GM21576 (cell line): Measurements from ENCODE around the gene NDUFB1.

Experiments used
- ATAC-seq: cut with Tn5 transposase; IDR thresholded peaks from one replicate; pipeline ENCODE4 v1.9.1; 2021; ENCODE audit warnings: mild to moderate bottlenecking, moderate library complexity; ENCODE audit not compliant: unreplicated experiment

NDUFB1 gene

GRCh38 chr14:92103363-92103989, 18.0 kb downstream of the NDUFB1 start:
- no peak for ATAC-seq

GRCh38 chr14:92099802-92100201, 21.7 kb downstream of the NDUFB1 start:
- no peak for ATAC-seq

DNA sequence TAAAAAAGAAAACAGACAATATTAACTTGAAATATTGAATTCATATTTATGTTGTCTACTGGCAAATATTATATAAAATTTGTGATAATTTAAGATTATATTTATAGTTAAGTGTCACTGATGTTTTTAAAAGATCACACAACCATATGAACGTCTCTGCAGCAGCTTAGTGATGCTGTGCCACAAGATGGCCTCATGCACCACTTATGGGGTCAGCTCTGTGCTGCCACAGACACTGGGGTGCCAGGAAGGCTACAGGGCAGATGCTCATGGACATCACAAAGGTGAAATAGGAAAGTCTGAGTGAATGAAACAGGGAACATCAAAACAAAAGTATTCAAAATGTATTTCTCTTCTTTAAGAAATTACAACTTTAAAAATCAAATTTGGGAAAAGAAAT, 28.2 kb downstream of the NDUFB1 start:
- ATAC-seq: no peak

GRCh38 chr14:92088494-92088893, 33.0 kb downstream of the NDUFB1 start:
- ATAC-seq: no peak

GRCh38 chr14:92074555-92074954, 47.0 kb downstream of the NDUFB1 start:
- no peak for ATAC-seq
